Measurements from ENCODE around the gene CDC26.

The CDC26 gene

DNA sequence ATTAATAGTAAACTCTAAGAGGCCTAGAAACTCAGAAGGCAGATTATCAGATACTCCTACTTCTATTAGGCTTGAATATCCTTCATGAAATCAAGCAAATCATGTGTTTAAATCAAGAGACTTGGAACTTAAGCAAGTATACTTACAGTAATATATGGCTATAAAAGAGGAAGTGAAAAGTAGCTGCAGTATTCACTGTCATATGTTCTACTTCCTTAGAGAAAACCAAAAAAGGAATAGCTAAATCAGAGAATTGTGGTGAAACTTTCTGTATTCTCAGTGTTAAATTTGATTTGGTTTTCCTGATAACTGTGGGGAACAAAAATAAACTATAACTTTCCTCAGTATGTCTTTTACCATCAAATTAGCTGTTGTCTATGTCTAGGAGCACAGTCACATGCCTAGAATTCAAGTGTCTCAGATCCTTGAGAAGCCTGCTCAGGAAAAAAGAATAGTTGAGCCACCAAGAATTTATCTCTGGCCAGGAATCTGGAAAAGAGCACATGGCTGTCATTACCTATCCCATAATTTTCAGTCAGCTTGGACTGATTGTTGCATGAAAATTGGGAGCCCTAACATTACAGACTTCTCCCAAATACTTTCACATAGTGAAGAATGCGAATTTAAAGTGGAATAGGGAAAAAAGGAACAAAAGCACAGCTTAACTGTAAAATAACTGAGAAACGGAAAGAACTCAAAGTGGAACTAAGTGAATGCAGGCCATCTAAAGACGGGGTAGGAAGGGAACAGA, 56.0 kb downstream of the CDC26 start:
- Histone ChIP-seq H3K27me3 (replicated peaks; ENCODE audit: insufficient read depth, low read length) (no peaks in the 10 kb centered on the region), H3K4me3 (ENCODE audit: low read length) (peak overlapping the region; percentile 78), H3K36me3 (replicated peaks; ENCODE audit: insufficient read depth, low read length) (no peaks in the 10 kb centered on the region), H2AFZ (ENCODE audit: low read length) (no peak overlapping the region), H3K9me2 (replicated peaks; ENCODE audit: insufficient read depth, low read length) (no peaks in the 10 kb centered on the region), H3K27ac (ENCODE audit: low read length) (peak overlapping the region; percentile 57; the same call in 1 of the 2 replicates), H3F3A (ENCODE audit: insufficient read depth, low read length) (peaks cover 17% of the 10 kb centered on the region), H3K9me3 (replicated peaks; ENCODE audit: insufficient read depth, low read length) (no peaks in the 10 kb centered on the region), H4K20me1 (ENCODE audit: insufficient read depth, low read length) (no peaks in the 10 kb centered on the region), H3K4me2 (ENCODE audit: low read depth, low read length) (peak overlapping the region; percentile 88), H3K4me1 (ENCODE audit: low read length) (peaks cover 30% of the 10 kb centered on the region), H3K9ac (ENCODE audit: low read length) (0 out of 2 replicates have a peak overlapping the region, but pooled peaks have one; percentile 3), H3K79me2 (ENCODE audit: low read length) (peaks cover 72% of the 10 kb centered on the region)
- TF ChIP-seq, protein P1, sequence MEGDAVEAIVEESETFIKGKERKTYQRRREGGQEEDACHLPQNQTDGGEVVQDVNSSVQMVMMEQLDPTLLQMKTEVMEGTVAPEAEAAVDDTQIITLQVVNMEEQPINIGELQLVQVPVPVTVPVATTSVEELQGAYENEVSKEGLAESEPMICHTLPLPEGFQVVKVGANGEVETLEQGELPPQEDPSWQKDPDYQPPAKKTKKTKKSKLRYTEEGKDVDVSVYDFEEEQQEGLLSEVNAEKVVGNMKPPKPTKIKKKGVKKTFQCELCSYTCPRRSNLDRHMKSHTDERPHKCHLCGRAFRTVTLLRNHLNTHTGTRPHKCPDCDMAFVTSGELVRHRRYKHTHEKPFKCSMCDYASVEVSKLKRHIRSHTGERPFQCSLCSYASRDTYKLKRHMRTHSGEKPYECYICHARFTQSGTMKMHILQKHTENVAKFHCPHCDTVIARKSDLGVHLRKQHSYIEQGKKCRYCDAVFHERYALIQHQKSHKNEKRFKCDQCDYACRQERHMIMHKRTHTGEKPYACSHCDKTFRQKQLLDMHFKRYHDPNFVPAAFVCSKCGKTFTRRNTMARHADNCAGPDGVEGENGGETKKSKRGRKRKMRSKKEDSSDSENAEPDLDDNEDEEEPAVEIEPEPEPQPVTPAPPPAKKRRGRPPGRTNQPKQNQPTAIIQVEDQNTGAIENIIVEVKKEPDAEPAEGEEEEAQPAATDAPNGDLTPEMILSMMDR (IDR thresholded peaks at IDR 0.05; ENCODE audit: low read length): no peak
- no peak for TF ChIP-seq EZH2phosphoT487 (IDR thresholded peaks at IDR 0.05; ENCODE audit: low read length)
- no peak for TF ChIP-seq EZH2 (optimal IDR thresholded peaks at IDR 0.05; ENCODE audit: low read depth, low read length)
- peak; percentile 27 for DNase-seq
